ENCODE data around the gene EGFL8.

- TF ChIP-seq CTCF (IDR thresholded peaks at IDR 0.05; ENCODE audit: extremely low read depth in 1 of 2, insufficient read depth in 1 of 2, low read depth in 1 of 2, low read length in 2 of 2) (peak; percentile 43 to 48), POLR2A (IDR thresholded peaks at IDR 0.05; ENCODE audit: low read depth, low read length) (no peak), MAX (IDR thresholded peaks at IDR 0.05; ENCODE audit: insufficient read depth, insufficient read length) (no peak), JUN (IDR thresholded peaks at IDR 0.05; ENCODE audit: borderline replicate concordance, insufficient read depth, insufficient read length, low read depth) (no peak), EZH2 (IDR thresholded peaks at IDR 0.05; ENCODE audit: borderline replicate concordance, low read depth, low read length, severe bottlenecking) (no peak), POLR2AphosphoS5 (IDR thresholded peaks at IDR 0.05; ENCODE audit: insufficient read depth, low read depth, low read length) (no peak), FOS (IDR thresholded peaks at IDR 0.05; ENCODE audit: borderline replicate concordance, insufficient read depth, low read length) (no peak)
Observed at GRCh38 chr6:32194825-32195651, 30.6 kb downstream of the EGFL8 start.

Measured in endothelial cell of umbilical vein (primary cell).